A172 (cell line): ENCODE results near the gene AKAP1. TPM values are rescaled to one million over a fixed set of nuclear protein-coding genes. Genes with fewer than 3 reads are reported as not detected.
A peak's percentile ranks its signal among the peaks of the same experiment; 100 is the strongest.
"Not testable (repeated sequence)": the region's sequence is repeated elsewhere in the genome, so short reads cannot be mapped to it uniquely, and the experiment has no call there.

ENCODE experiments used
- DNase-seq: peaks from one replicate; pipeline ENCODE4 v3.0.0-alpha.2; 2015; ENCODE audit warnings: low spot score
- total RNA-seq: library from RNA; depleted of rRNA; stranded (reverse); fragments of >200 nt; shearing (Covaris generic); gene quantifications from 2 replicates; pipeline ENCODE4 v1.2.3, GENCODE V29; 2014

The AKAP1 gene
- total RNA-seq, 1 experiment from 2014 or later: 38.5 TPM

- no peak for DNase-seq
Measured at GRCh38 chr17:57077000-57077399, 8.0 kb upstream of the AKAP1 start.

- DNase-seq: no peak
Measured at GRCh38 chr17:57078274-57078673, 6.8 kb upstream of the AKAP1 start.

- peak; percentile 18 for DNase-seq
Measured at GRCh38 chr17:57080718-57081117, 4.3 kb upstream of the AKAP1 start.

- DNase-seq: no peak
Measured at GRCh38 chr17:57082441-57082840, 2.6 kb upstream of the AKAP1 start.

- DNase-seq: no peak
Measured at GRCh38 chr17:57084361-57084801, 665 bp upstream of the AKAP1 start.

- DNase-seq: no peak
Measured at GRCh38 chr17:57085448-57086068, 512 bp downstream of the AKAP1 start.

GRCh38 chr17:57086069-57086930 is 1.3 kb downstream of the AKAP1 start:
- DNase-seq: peak; percentile 30

- no peak for DNase-seq
Measured at GRCh38 chr17:57088298-57088697, 3.3 kb downstream of the AKAP1 start.

- DNase-seq: no peak
Measured at GRCh38 chr17:57089391-57089790, 4.3 kb downstream of the AKAP1 start.

- no peak for DNase-seq
Measured at GRCh38 chr17:57090560-57091185, 5.6 kb downstream of the AKAP1 start.

GRCh38 chr17:57091186-57091618 is 6.2 kb downstream of the AKAP1 start:
- DNase-seq: no peak

GRCh38 chr17:57092171-57092570 is 7.1 kb downstream of the AKAP1 start:
- DNase-seq: no peak

- DNase-seq: no peak
Measured at GRCh38 chr17:57092779-57093178, 7.7 kb downstream of the AKAP1 start.

- no peak for DNase-seq
Measured at GRCh38 chr17:57096472-57097202, 11.6 kb downstream of the AKAP1 start.

GRCh38 chr17:57097832-57098421 is 12.9 kb downstream of the AKAP1 start:
- peak; percentile 83 for DNase-seq

- no peak for DNase-seq
Measured at GRCh38 chr17:57099165-57099564, 14.1 kb downstream of the AKAP1 start.

GRCh38 chr17:57102122-57102521 is 17.1 kb downstream of the AKAP1 start:
- DNase-seq: peak; percentile 46

- DNase-seq: not testable (repeated sequence)
Measured at GRCh38 chr17:57102660-57103059, 17.6 kb downstream of the AKAP1 start.

- DNase-seq: peak; percentile 74
Measured at GRCh38 chr17:57104461-57105175, 19.6 kb downstream of the AKAP1 start.

GRCh38 chr17:57105591-57105990 is 20.5 kb downstream of the AKAP1 start:
- DNase-seq: no peak
